Measurements from ENCODE around the gene SUCLG2. TPM values are rescaled to one million over a fixed set of nuclear protein-coding genes. Genes with fewer than 3 reads are reported as not detected.

SUCLG2 gene
- total and polyA plus RNA-seq, 12 donors, result 28.3 to 122 (median 97.4) TPM

- no peak for DNase-seq
- H3K4me3 ChIP-seq, result no peak overlapping the region
- peaks cover 0 to 17% (median 9%) of the 10 kb centered on the region in 11 donors for H3K9me3 ChIP-seq
- TF ChIP-seq CTCF (IDR thresholded peaks at IDR 0.05), result no peak
- no peak for ATAC-seq
- intact Hi-C loops (cut with DNase I), result no loop called here
- H3K36me3 ChIP-seq, result no peaks in the 10 kb centered on the region
- H3K4me1 ChIP-seq, result peaks cover 0 to 6% (median 0%) of the 10 kb centered on the region in 9 donors
- no peak overlapping the region for H3K27ac ChIP-seq
- H3K27me3 ChIP-seq, result no peaks in the 10 kb centered on the region
These were observed 234.6 kb downstream of the SUCLG2 start for GRCh38 chr3:67419779-67420178.

- 43 to 61% methylated on average over 2 of the region's 2 CpGs for WGBS, 2 donors
- no peak for DNase-seq
- Histone ChIP-seq H3K36me3 (no peaks in the 10 kb centered on the region), H3K27me3 (no peaks in the 10 kb centered on the region), H3K4me3 (no peak overlapping the region), H3K27ac (no peak overlapping the region), H3K4me1 (peaks cover 0 to 6% (median 0%) of the 10 kb centered on the region in 9 donors), H3K9me3 (peaks cover 0 to 17% (median 9%) of the 10 kb centered on the region in 11 donors)
- ATAC-seq, result peak in 5 of 8 donors; percentile 19 to 66 (median 48)
- intact Hi-C loops (cut with DNase I), result no loop called here
- TF ChIP-seq CTCF (IDR thresholded peaks at IDR 0.05), result no peak
These were observed 235.2 kb downstream of the SUCLG2 start for GRCh38 chr3:67419218-67419529.

- Histone ChIP-seq H3K27ac (no peak overlapping the region), H3K9me3 (peaks cover 0 to 17% (median 9%) of the 10 kb centered on the region in 11 donors), H3K36me3 (no peaks in the 10 kb centered on the region), H3K4me3 (no peak overlapping the region), H3K4me1 (peaks cover 0 to 6% (median 0%) of the 10 kb centered on the region in 9 donors), H3K27me3 (no peaks in the 10 kb centered on the region)
- WGBS, 2 donors, result 27 to 49% methylated on average over 3 of the region's 3 CpGs
- peak in 1 of 2 donors; percentile 25 for DNase-seq
- ATAC-seq, result peak; percentile 52 to 99 (median 96)
- intact Hi-C loops (cut with DNase I), result no loop called here
- no peak for TF ChIP-seq CTCF (IDR thresholded peaks at IDR 0.05)
These were observed 235.8 kb downstream of the SUCLG2 start for GRCh38 chr3:67418426-67419217.

GRCh38 chr3:67416703-67417102 lies 237.7 kb downstream of the SUCLG2 start:
- intact Hi-C loops (cut with DNase I), result no loop called here

More at GRCh38 chr3:67416703-67417102, 237.7 kb downstream of the SUCLG2 start:
- no peak for ATAC-seq
- H3K9me3 ChIP-seq, result peaks cover 0 to 17% (median 9%) of the 10 kb centered on the region in 11 donors
- no peak for TF ChIP-seq CTCF (IDR thresholded peaks at IDR 0.05)
- DNase-seq, result no peak
- no peaks in the 10 kb centered on the region for H3K36me3 ChIP-seq
- H3K27me3 ChIP-seq, result no peaks in the 10 kb centered on the region
- no peak overlapping the region for H3K4me3 ChIP-seq
- peaks cover 0 to 7% (median 5%) of the 10 kb centered on the region in 9 donors for H3K4me1 ChIP-seq
- 94% methylated on average over 1 of the region's 1 CpG for WGBS, 2 donors
- no peak overlapping the region for H3K27ac ChIP-seq
